GM21423 (cell line): ENCODE data around the gene HAO1.
"Not testable (repeated sequence)": the region's sequence is repeated elsewhere in the genome, so short reads cannot be mapped to it uniquely, and the experiment has no call there.

Source experiments
- ATAC-seq: cut with Tn5 transposase; IDR thresholded peaks from one replicate; pipeline ENCODE4 v1.9.1; 2021; ENCODE audit warnings: mild to moderate bottlenecking, moderate library complexity; ENCODE audit not compliant: unreplicated experiment

HAO1 gene

DNA sequence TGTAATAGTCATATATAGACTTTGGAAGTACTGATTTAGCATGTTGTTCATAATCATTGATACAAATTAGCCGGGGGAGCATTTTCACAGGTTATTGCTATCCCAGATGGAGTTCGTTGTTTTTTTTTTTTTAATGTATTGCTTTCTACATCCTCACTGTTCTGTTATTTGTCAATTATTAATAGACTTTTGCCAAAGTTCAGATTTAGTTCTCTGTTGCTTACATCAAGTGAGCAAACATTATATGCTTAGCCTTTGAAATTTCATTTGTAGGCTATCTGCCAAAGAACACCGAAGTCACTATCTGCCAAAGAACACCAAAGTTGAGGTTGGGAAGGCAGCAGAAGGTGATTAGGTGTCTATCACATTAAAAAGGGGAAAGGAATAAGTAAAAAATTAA is at the start of gene HAO1:
TSS of gene HAO1 (minus strand) at position 118 of the 400 bp plus-strand sequence. CDS start at position 82, 36 bp downstream.
- ATAC-seq, result no peak

DNA sequence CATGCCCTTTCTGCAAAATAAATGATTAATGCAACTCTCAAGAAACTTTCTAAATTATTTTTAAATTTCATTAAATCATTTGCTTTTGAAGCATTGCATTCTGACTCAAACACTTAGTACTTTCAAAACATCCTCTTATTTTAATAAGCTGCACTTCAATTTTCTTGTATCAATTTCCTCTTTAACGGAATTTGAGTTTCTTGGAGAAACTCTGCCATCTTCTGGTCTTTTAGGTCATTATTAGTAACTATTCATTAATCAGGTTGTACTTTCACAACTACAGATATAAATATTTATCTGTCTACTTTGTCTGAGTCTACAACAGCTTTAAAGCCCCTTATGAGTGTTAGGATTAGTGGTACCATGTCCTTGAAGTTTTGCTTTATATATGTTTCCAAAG is 49.1 kb upstream of the HAO1 start:
- ATAC-seq, result no peak

DNA sequence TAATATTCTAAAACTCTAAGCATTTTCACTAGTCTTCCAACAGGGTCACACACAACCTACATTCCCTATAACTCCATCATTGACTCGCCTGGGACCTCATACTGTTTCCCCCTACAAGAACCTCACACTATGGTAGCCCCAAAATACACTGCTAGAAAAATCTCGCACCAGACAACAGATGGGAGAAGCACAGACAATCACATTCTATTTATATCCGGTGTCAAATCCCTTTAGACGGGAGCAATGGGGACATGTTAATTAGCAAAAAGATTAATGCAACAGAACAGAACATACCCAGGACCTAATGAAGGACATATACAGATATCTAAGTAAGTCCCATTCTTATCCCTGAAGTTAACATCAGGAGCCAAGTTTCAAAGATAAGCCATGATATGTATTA is 45.7 kb upstream of the HAO1 start:
- ATAC-seq, result no peak

- no peak for ATAC-seq
Measured at GRCh38 chr20:7984192-7984591, 43.9 kb upstream of the HAO1 start.

DNA sequence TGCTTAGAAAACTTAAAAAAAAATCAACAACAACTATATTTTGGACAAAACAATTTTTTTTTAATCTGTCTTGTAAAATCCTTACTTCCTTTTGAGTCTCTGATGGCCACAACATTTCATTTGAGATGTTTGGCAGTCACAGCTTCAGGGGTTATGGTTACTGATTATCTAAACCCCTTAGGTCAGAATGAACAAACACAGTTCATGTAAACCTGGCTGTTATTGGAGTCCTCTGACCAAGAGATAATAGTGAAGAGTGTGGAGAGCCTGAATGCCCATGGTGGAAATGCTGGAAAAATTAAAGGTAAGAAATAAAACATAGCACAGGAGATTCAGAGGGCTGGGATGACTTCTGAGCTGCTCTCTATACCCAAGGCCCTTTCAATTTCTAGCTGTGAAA is 41.1 kb upstream of the HAO1 start:
- ATAC-seq, result no peak

DNA sequence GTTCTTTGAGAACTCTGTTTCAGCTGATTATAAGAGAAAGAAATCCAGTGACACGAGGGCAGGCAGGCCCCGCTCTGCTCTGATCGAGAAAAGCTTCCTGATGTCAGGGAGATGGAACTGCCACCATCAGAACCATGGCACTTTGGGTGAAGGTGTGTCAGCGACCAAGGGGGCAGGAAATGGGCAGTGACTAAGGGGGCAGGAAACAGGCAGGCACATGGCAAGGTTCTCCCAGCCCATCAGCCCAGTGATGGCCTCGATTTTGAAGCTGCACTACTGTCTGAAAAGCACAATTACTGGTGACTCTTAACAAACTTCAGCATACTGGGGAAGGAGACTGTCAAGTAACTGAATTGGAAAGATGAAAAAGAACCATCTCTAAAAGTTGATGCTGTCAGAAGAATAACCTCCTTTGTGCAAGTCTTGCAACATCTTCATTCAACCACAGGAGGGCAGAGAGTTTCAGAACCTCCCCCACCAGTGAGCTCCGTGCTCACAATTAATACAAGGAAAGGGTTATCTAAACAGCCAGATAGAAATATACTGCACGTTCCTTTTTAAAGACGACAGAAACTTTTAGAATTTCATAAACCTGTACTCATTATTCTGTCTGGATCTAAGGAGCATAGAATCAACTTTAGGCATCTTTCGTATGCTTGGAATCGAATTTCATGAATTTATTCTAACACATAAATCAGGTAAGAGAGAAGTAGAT is 40.2 kb upstream of the HAO1 start:
- peak; percentile 68 for ATAC-seq

DNA sequence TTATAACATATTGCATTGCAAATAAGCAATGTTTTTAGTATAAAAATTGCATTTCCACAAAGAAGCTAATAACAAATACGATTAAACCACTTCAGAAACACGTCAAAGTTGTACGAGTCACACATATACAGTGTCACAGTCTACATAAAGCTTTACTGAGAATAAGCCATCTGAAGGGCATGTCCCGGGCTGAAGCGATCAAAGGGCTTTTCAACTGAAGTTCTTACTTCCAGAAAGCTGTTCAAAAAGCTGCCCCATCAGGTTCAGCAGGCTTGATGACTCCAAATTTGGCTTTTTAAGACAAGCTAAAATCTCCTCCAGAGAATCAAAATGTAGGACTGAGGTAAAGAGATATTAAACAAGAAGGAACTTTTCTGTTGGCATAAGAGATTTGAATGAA is 37.5 kb upstream of the HAO1 start:
- ATAC-seq, result no peak

DNA sequence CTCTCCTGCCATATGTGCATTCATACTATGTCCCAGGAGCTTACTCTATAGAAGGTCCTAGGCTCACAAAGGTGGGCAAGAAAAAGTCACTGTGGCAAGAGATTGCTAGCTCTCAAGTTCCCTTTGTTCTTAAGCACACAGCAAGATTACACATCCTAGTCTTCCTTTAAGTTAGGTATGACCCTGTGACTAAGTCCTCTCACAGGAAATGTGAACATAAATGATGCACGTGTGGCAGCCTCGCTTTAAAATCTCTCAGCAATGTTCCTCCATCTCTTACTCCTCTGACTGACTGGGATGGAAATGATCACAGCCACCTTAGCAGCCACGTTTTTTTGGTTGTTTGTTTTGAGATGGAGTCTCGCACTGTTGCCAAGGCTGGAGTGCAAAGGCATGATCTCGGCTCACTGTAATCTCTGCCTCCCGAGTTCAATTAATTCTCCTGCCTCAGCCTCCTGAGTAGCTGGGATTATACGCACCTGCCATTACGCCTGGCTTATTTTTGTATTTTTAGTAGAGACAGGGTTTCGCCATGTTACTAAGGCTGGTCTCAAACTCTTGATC is 35.7 kb upstream of the HAO1 start:
- ATAC-seq, result no peak

DNA sequence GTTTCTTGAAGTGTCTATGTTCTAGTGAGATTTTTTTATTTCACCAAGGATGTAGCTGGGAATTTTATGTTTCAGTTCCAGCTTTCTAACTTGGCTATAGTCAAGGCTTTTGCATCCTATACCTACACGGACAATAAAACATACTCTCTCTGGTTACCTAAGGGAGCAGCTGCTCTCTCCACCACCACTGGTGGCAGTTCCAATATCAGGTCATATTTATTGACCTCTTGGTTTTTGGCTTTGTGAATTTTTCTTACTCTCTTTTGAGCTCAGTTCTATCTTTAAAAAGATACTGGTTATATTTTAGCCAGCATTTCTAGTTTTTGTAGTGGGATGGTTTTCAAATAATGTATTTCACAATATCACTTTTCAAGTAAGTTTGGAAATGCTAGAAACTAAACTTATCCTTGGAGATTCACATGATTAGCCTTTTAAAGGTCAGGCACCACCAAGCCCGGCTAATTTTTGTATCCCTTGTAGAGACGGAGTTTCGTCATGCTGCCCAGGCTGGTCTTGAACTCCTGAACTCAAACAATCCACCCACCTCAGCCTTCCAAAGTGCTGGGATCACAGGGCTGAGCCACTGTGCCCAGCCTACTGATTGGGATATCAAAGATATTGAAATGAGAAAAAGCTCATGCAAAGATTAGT is 34.7 kb upstream of the HAO1 start:
- no peak for ATAC-seq

GRCh38 chr20:7971536-7972280 is 31.4 kb upstream of the HAO1 start:
- ATAC-seq, result no peak

GRCh38 chr20:7967199-7967844 is 27.1 kb upstream of the HAO1 start:
- no peak for ATAC-seq

DNA sequence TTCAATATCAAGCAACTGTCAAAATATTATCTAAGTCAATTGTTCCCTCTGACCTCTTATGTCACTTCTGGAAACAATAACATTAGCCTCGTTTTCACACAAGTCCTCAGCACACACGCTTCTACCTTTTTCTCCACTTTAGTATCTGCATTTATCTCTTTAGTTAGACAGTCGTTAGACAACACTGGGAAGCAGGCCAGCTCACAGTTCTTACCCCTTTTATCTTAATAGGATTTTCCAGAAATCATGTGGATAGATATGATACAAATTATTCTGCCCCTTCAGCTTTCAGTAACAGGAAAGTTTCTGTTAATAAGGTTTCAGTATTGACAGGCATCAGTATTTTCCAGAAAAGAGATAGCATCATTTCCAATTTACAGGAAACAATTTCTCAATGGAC is 25.9 kb upstream of the HAO1 start:
- ATAC-seq, result no peak

DNA sequence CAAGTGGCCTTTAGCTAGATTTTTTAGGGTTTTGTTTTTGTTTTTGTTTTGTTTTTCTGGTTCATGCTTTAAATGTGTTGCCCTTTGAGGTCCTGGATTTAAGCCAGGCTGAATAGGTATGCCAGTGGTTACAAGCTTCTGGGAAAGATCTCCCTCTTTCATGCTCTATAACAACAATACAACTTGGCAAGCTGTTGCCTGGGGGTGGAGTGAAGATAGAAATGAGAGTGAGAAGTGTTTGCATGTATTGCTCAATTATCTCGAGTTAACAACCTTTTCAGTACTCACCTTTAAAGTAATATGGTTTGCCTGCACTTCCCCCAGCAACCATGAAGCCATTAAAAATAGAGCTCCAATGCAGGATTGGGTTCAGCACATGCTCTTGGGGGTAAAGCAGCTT is 19.2 kb upstream of the HAO1 start:
- no peak for ATAC-seq

DNA sequence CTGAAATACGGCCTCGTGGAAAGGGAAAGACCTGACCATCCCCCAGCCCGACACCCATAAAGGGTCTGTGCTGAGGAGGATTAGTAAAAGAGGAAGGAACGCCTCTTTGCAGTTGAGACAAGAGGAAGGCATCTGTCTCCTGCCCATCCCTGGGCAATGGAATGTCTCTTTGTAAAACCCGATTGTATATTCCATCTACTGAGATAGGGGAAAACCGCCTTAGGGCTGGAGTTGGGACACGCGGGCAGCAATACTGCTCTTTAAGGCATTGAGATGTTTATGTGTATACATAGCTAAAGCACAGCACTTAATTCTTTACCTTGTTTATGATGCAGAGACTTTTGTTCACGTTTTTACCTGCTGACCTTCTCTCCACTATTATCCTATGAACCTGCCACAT is 16.3 kb upstream of the HAO1 start:
- ATAC-seq, result not testable (repeated sequence)

DNA sequence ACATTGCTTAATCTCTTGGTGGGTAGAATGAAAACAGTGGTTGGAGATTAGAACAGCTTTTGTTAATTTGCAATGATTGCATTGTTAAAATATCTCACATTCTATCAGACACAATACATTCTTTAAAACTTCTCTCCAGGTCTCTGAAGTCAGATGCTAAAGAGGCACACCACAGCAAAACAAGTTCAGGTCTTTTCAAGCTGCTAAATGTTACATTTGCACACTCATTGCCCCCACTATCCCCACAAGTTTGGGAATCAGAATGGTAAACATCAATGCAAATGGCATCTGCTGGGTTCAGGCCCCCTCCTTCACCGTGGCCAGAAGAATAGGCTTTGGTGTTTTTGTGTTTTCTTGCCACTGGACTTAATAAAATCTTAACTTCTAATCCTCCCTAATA is 10.1 kb upstream of the HAO1 start:
- ATAC-seq, result no peak

DNA sequence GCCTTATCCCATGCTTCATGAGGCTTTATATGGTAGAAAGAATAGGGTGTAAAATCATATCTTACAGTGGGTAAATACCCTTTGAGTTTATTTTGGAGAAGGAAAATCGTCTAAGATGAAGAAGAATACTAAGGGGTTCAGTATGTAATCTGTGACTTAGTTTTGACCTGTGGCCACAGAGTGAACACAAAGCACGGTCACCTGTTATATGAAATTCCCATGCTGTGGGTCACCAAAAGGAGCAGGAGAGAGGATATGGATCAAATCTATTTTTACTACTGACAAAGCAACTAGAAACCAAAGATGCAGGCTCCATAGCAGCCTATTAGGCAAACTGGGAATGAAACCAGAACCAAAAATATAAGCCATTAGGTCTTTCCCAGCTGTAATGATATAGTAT is 3.6 kb upstream of the HAO1 start:
- no peak for ATAC-seq

DNA sequence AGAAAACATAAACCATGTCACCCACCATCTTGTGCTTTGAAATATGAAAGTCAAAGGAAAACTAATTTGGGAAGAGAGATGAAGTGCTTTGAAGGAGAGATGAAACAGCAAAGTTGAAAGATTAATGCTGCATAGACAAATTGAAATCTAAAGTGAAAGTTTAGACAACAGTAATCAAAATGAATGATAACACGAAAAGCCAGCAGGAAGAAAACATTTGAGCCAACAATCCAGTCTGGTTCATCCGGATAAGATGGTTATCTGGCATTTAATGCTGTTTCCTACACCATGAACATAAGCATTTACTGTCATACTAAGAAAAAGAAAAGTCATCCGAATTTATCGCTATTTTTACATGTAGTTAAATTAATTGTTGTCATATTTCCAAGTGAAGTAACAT is 595 bp downstream of the HAO1 start:
- ATAC-seq, result no peak

DNA sequence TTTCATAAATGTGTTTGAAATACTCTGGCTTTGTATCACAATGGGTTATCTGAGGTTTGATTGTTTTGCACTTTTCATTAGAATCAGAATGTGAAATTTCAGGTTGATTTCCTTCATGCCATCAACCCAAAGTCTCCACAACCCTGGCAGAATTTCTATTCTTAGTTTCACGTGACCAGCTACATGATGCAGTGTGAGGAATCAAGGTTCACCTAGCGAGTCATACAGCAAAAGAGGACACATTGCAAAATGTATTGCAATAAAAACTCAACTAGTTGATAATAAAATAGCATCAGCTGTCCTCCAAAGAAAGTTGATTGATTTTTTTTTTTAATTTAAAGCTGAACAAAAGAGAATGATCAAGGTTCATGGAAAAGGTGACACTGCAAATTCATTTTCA is 2.2 kb downstream of the HAO1 start:
- ATAC-seq, result no peak

GRCh38 chr20:7937328-7937727 is 2.9 kb downstream of the HAO1 start:
- ATAC-seq, result no peak

- peak; percentile 73 for ATAC-seq
Measured at GRCh38 chr20:7935027-7935551, 5.2 kb downstream of the HAO1 start.

- no peak for ATAC-seq
Measured at GRCh38 chr20:7933346-7933745, 6.9 kb downstream of the HAO1 start.
